Activated effector memory CD4-positive, alpha-beta T cell treated with anti-CD3 and anti-CD28 coated beads, Interleukin-2, amount 50 U/mL, for 16 hours (primary cell): ENCODE measurements around the gene ATP7B.
"Not testable (repeated sequence)": the region's sequence is repeated elsewhere in the genome, so short reads cannot be mapped to it uniquely, and the experiment has no call there.

Experiments
- DNase-seq: peaks from one replicate; pipeline ENCODE4 v3.0.0-alpha.2; 2020

Gene ATP7B

DNA sequence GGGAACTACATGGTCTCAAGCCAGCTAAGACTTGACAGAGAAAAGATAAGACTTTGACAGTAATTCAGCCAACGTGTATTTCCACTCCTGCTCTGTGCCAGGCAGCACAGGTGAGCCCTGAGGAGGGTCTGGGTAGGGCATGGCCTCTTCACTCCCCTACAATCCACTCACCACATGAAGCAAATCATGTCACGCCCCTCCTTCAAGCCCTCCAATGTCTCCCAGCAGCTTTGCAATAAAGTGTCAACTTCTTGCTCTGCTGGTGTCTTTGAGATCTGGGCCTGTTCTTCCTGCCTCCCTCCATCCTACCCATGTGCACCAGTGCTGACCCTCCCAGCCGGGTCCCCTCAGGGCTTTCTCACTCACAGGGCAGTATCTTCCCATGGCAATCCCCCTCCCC lies 91.0 kb downstream of the ATP7B start:
- peak; percentile 52 for DNase-seq

DNA sequence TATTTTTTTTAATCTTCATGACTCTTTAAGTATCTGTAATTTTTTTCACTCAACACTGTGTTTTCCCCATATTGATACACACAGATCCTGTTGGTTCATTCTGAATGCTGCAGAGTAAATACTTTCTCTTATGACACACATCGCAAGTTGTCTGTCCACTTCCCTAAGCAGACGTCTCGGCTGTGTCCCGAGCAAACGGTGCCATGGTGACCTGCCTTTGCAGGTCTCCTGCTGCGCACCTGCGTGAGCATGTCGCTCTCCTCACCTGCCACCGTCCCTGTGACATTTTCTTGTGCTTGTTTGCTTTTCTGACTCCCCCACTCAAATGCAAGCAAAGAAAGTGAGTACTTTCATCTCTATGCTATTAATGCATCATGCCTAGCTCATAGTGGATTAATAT lies 91.7 kb downstream of the ATP7B start:
- DNase-seq, result no peak

DNA sequence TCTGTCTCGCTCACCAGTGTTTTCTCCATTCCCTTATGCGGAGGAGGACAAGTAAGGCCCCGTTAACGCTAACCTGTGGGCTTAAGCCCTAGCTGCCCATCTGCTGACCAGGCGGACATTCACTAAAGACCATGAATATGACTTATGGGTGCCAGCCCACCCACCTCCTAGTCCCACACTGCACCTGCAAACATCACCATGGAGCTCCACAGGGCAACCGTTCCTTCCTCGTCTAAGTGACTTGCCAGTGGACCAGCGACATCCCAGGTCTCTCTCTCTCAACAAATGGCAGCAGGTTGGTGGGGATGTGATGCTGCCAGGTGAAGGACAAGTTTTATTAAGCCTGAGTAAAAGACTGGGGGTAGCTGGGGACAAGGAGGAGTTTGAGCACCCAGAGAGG lies 94.3 kb downstream of the ATP7B start:
- DNase-seq, result no peak

DNA sequence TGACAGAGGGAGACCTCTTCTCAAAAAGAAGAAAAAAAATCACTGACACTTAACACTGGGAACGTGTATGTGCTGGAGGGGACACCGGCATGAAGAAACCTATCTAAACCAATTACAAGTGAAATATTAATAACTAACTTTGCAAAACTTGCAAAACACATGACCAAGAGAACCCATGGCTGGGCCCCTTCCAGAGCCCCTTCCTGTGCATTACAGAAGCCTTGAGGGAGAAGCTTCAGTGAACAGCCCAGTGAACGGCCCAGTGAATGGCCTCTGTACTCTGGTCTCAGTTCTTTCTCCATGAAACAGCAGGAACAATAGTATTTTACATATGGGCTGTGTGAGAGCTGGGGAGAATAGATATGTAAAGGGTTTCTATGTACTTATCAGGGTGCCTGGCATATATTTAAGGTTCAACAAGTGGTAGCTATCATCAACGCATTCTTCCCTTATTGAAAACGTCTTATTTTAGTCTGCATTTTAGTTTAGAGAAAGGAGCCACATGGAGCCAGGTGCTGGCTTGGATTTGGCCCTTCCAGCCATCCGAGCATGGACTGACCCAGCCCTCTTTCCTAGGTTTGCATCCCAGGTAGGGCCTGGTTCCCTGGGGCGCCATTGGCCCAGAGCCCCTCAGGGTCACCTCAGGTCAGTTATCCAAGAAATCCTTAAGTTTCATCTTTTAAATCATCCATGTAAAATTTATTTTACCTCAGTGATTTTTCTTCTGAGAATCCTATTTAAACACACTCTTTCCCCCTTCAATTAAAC lies 95.0 kb downstream of the ATP7B start:
- no peak for DNase-seq

DNA sequence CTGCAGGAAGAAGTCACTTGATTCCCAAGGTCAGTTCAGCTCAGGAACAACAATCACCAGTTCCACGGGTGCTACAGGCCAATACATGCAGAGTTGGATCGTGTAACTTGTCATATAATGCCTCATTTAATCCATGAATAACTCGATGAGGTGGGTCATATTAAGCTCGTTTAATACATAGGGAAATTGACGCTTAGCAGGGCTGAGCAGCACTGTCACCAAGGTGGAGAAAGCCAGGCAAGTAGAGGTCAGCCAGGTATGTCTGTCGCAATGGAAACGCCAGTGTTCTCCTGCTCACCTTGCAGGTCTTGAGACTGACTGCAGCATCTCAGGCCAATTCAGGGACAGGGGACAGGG lies 97.1 kb downstream of the ATP7B start:
- DNase-seq, result no peak

DNA sequence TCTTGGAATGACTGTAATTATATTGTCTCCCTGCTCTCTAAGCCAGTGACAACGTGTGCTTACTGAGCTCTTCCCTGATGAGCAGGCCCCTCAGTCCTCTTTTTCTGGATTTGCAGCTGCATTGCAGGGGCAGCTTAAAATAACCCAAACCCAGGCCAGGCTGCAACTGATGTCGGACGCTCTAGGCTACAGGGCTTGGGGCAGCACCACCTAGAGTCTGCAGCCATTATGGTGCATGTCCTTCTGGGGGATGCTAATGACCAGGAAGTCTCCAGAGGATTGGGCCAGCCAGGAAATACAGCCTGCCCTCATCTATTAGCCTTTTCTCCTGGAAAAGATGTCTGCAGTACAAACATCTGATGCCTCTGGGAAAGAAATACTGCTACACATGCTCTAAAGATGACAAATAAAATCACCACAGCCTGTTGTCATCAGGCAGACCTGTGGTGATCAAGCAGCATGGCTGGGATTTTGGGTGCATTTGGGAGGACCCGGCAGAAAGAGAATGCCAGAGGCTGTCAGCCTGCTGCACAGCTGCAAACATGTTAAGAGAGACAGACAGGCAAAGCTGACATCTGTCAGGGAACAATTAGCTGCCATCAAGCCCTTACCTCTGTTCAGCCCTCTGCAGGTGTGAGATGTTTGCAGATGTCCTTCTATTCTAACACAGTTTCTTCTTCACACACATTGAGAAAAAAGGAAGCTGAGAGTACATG lies 97.7 kb downstream of the ATP7B start:
- DNase-seq, result no peak

DNA sequence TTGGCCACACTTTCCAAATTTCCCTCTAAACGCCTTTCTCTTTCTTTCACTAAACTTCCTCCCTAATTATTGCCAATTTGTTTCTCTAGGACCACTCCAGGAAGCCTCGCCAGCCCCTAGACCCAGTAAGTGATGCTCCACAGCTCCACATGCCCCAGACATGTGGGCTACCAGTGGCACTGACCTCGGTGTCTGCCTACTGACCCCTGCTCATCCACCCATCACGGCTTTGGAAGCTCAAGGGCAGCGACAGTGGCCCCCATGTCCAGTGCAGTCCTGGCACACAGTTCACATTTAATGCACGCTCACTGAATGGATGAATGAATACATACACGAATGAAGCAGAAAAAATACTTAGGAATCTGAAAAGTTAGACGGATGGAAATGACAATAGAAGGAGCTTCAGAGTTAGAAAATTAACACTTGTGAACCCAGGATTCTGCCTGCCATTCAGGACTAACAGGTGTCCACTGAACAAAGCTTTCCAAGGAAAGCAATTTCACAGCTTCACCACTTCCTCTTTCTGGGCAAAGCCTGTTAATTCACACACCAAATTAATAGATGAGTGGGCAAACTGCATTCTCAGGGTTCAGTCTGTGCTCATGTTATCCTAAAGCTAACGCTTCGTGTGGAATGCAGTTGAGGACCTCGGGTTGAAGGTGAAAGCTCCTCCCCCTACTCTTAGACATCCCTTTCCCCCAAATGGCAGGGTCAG lies 98.6 kb downstream of the ATP7B start:
- DNase-seq, result no peak

DNA sequence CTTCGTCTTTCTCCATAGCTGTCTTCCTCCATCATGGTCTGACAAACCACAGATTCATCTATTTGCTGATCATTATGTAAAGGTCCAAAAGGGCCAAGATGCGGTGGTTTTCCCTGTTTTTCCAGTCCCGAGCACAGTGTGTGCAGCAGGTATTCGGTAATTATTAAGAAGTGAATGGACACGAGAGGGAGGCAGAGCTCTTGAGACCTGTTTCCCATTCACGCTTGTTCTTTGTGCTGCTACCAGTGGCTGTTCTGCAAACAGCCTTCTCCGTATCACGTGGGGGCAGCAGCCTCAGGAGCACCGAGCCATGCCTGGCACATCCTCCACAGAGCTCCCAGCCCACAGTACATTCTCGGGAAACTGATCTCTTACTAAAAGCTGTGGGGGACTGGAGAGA lies 99.2 kb downstream of the ATP7B start:
- no peak for DNase-seq

DNA sequence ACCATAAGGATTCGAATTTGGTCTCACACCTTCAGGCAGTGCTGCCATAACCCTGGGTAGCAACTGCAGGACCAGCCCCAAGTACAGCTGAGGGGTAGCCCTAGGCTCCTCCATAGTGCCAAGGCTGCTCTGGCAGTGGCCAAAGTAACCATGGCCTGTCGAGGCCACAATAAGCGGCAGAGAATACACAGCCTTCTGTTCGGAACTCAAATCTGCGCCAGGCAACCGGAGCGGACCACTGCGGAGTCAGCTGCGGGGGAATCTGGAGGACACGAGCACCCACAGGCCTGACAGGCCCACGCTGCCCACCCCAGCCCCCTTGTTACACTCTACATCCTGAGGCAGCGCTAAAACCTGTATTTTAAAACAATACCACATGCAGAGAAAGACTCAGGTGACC lies 100.7 kb downstream of the ATP7B start:
- no peak for DNase-seq

DNA sequence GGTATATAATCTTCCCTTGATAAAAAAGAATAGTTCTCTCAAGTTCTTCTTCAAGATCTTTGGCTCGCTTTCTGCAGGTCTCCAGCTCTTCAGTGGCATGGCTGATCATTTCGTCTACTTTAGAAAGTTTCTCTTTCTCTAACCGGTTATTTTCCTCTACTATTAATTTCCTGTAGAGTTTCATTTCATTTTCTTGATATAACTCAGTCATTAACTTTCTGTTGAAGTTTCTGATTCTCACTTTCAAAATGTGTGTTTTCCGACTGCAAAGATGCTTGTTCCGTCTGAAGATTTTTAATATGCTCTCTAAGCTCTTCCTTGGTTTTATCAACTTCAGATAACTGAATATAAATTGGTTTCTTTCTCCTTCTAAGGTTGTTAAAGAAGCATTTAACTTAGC lies 102.0 kb downstream of the ATP7B start:
- DNase-seq, result not testable (repeated sequence)

DNA sequence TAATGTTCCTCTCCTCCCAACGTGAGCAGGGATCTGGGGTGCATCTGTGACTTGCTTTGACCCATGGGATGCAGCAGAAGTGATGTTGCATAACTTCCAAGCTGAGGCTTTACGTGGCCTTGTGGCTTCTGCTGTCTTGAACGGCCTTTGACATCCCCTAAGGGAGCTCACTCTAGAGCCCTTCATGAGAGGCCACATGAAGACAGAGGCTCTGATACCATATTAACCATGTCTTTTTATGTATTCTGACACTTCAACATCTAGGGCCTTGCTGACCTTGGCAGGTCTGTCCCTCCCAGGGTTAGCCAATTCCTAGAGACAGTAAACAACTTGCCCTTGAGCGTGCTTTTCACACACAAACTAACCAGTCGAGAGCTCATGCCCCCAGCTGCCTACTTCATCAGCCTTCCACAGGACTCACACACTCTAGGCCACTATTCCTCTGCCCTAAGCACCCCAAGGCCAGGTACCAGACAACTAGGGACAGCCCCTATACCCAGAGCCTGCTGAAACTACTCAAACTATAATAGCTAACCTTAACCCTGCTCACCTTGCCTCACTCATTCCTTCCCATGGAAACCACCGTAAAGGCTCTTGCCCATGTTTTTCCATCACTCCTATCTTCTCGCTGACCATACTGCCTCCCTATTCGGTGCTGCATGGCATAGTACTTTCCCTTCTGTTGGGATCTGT lies 104.1 kb downstream of the ATP7B start:
- DNase-seq, result no peak

DNA sequence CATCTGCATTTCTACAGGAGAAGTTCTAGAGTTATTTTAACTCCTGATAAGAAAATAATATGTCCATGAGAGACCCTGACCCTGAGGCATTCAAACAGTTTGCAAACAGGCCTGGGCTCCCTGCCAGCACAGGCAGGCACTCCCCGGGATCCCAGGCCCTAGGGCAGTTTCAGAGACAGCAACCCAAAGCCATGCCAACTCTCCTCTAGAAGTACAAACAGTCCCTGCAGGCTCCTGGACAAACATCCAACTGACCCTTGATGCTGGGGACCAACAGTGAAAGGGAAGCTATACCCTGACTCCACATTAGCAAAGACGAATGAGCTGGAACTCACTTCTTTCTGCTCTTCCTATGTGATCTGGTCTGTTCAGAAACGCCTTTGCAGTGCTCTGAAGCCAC lies 104.7 kb downstream of the ATP7B start:
- DNase-seq, result no peak

DNA sequence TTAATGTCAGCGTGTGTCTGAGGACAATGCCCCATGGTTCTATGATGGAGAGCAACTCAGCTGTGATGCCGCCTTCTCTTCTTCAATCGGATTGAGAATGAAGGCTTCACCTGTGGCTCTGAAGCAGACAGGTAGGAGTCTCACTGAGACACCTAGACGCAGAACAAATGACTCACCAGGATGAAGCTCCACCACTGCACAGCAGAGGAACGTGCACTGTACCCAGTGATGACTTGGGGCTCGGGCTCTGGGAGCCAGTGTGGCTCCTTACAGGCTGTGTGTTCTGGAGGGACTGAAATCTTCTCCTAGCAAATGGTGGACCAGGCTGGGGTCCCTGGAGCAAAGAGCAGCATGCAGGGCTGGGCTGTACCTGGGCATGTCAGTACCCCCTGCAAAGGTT lies 105.5 kb downstream of the ATP7B start:
- no peak for DNase-seq

DNA sequence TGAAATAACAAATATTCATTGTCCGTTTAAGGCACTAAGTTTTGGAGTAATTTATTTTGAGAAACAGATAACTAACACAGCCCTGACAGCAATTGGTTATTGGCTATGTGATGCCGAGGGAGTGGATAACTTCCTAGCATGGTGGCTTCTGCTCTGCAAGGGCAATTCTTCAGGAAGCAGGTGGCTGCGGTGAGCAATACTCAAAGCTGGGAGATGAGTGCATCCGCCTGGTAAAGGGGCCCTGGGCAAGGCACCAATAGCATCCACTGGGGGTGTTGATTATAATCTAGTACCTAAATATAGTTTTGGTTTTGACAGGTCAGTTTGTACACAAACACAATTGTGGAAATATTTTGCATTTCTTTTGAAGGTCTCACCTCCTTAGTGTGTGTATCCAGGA lies 108.5 kb downstream of the ATP7B start:
- DNase-seq, result no peak

DNA sequence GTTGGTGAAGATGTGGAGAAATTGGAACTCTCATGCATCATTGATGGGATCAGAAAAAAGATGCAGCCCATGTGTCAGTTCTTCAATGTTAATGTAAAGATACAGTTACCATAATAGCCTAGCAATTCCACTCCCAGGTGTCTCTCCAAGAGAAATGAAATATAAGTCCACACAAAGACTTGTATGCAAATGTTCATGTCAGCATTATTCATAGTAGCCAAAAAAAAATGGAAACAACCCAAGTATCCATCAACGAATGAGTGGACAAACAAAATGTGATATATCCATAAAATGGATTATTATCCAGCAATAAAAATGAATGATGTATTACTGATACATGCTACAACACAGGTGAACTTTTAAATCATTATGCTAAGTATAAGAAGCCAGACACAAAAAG lies 110.8 kb downstream of the ATP7B start:
- no peak for DNase-seq

DNA sequence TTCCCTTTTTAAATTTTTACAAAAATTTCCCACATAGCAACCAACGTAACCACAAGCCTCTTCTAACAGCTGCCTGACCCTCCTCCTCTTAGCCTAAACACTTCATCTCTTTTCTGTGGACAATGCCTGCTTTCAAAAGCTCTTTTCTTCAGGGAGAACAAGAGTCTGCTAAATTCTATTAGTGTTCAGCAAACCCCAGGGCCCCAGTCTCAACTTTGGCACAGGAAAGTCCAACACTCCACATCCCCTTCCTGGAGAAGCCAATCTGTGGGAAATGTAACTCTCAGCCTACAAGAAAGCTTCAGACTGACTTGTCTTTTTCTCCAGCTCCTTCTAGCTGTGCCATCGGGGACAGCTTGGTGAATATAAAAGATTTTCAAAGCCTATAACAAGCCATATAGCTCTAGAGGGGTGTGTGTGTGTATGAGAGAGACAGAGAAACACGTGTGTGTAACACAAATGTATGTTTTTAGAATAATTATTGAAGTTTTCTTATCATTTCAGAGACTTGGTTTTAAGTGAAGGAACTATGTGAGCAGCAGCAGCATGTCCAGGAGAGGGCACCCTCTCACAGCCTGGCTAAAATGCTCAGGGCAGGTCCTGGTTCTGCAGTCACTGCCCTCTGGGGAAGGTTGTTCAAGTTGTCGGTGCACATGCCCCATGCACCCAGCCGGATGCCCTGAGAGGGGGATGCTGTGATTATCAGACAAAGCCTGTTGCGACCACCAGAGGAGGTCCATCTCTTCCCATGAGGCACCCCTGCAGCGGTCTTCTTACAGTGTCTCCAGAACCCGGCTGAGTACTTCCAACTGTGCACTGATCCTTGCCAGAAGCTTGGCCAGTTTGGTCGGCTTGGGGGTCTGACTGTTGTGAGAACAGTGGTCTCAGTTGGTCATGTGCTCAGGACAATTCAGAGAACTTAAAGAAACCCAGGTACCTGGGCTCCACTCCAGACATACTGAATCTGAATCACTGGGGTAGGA lies 115.1 kb downstream of the ATP7B start:
- DNase-seq, result peak; percentile 77

DNA sequence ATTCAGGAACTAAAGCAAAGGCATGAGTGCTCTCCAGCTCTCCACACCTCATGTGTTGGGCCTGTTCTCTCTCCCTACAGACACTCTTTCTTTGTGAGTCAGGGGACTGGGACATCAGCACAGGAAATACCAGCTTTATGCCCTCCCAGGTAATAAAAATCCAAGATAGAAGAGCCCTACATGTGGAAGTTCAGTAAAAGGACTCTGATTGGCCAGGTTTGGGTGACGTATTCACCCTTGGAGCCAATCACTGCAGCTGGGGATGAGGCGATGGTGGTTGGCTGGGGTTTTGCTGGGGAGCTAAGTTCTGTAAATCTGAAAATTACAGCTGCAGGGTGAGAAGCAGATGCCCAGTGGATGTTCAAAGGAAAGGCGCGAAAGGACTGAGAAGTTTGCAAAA lies 117.0 kb downstream of the ATP7B start:
- no peak for DNase-seq

DNA sequence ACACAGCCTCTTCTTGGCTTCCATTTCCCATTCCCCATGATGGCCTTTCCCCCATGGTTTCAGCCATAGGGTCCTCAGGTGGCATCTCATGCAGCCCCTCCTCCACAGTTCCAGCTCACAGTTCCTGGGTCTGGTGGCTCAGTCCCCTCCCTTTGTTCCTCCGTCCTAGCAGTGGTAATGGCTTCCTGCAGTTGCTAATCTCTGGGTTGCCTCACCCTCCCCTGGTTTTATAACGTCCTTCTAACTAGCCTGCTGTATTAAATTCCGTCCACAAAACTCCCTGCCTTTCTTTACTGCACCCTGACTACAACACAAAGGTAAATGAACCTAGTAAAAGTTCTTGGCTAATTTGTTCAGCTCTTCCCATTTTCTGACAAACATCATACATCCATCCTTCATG lies 118.6 kb downstream of the ATP7B start:
- no peak for DNase-seq

DNA sequence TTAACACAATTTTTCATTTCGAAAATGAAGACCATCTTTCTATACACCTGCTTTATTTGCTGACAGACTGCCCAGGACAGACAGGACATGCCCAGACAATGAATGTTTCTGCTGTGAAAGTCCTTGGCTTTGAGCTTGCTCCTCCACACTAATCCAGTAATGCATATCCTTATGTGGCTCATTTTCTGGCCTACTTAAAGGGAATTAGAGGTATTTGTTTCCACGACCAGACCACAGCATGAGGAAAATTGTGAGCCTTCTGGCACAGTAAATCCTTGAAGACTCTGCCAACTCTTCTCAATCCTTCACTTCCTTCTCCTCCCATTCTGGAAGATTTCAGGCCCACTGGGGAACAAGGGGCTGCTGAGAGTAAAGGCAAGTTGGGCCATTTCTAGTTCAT lies 123.8 kb downstream of the ATP7B start:
- no peak for DNase-seq

DNA sequence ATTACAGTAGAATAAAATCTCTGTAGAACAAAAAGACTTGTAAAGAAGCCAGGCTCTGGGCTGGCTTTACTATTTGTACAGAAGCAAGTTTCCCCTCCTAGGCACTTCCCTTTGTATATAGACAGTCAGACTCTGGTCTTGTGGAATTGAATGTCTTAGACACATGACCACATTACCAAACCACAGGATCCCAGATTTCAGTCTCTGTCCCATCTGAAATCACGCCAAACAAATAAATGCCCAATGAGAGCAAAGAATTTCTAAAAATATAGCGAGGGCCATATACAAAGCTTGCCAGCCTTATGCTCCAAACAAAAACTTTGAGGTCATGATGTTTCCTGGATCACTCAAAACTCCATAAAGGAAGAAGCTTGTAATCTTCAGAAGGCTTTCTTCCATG lies 125.6 kb downstream of the ATP7B start:
- no peak for DNase-seq

DNA sequence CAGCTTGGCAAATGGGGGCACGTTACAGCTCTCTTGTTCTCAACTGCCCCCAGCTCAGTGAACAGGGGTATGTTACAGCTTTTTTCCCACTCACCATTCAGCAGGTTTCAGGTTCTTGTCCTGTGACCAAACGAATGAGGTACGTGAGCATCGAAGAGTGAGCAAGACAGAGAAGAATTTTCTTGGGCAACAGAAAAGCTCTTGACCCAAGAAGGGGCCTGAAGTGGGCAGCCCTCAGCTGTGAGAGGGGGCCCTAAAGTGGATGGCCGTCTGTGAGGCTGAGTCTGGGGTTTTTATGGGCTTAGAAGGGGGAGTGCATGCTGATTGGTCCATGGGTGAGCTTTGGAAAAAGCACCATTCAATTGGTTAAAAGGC lies 128.0 kb downstream of the ATP7B start:
- DNase-seq, result no peak
